ENCODE data around the gene MS4A4E. TPM values are rescaled to one million over a fixed set of nuclear protein-coding genes. Genes with fewer than 3 reads are reported as not detected.

Gene MS4A4E
- total and polyA plus RNA-seq, 7 experiments from 2014 or later: 0.19 to 9.2 (median 2.1) TPM; not detected in 4

- Histone ChIP-seq H3K27ac (ENCODE audit: low read depth, low read length) (no peak overlapping the region), H3K9me3 (ENCODE audit: control insufficient read depth in 2 of 3, low read length in 3 of 3) (no peaks in the 10 kb centered on the region), H3K36me3 (ENCODE audit: control insufficient read depth in 2 of 3, insufficient read depth in 3 of 3, low read length in 3 of 3) (no peaks in the 10 kb centered on the region), H3K4me3 (ENCODE audit: low read length) (no peak overlapping the region), H3K4me1 (ENCODE audit: control insufficient read depth in 2 of 2, insufficient read depth in 2 of 2, low read length in 2 of 2) (no peaks in the 10 kb centered on the region), H3K27me3 (ENCODE audit: control insufficient read depth in 2 of 2, insufficient read depth in 2 of 2, low read length in 2 of 2) (no peaks in the 10 kb centered on the region)
- DNase-seq (no peak), ATAC-seq (no peak)
- Mint-ChIP-seq H3K9me3 (peaks cover 0 to 14% (median 3%) of the 10 kb centered on the region in 11 donors), H3K36me3 (peaks cover 0 to 4% (median 0%) of the 10 kb centered on the region in 5 donors), H3K27me3 (peaks cover 5 to 40% (median 28%) of the 10 kb centered on the region in 5 donors), H3K4me3 (no peak overlapping the region), H3K27ac (no peak overlapping the region), H3K4me1 (peaks cover 0 to 2% (median 0%) of the 10 kb centered on the region in 7 donors)
- CTCF ChIA-PET: no interaction called here
- intact Hi-C loops (cut with micrococcal nuclease): no loop called here
- POLR2A ChIA-PET: no interaction called here
Measured at GRCh38 chr11:60274416-60274815, 31.5 kb upstream of the MS4A4E start.

- DNase-seq: peak in 2 of 9 donors; percentile 5 to 10
- Mint-ChIP-seq H3K4me3 (no peak overlapping the region), H3K27ac (no peak overlapping the region), H3K36me3 (no peaks in the 10 kb centered on the region), H3K9me3 (peaks cover 0 to 6% (median 2%) of the 10 kb centered on the region in 11 donors), H3K27me3 (peaks cover 0 to 16% (median 12%) of the 10 kb centered on the region in 5 donors), H3K4me1 (peaks cover 0 to 2% (median 0%) of the 10 kb centered on the region in 7 donors)
- no peaks in the 10 kb centered on the region for H3K4me1 ChIP-seq (ENCODE audit: control insufficient read depth in 2 of 2, insufficient read depth in 2 of 2, low read length in 2 of 2)
- H3K9me3 ChIP-seq (ENCODE audit: control insufficient read depth in 2 of 3, low read length in 3 of 3): no peaks in the 10 kb centered on the region
- intact Hi-C loops (cut with micrococcal nuclease): no loop called here
- POLR2A ChIA-PET: no interaction called here
- peaks cover 0 to 4% of the 10 kb centered on the region in 2 donors for H3K27me3 ChIP-seq (ENCODE audit: control insufficient read depth in 2 of 2, insufficient read depth in 2 of 2, low read length in 2 of 2)
- CTCF ChIA-PET: interaction anchor here (0.6 kb wide), 1 partner anchor 57 kb away, joined by 3 read pairs; no protein-coding TSS in a partner anchor
- no peaks in the 10 kb centered on the region for H3K36me3 ChIP-seq (ENCODE audit: control insufficient read depth in 2 of 3, insufficient read depth in 3 of 3, low read length in 3 of 3)
- ATAC-seq: peak; percentile 58
- no peak overlapping the region for H3K4me3 ChIP-seq (ENCODE audit: low read length)
- no peak overlapping the region for H3K27ac ChIP-seq (ENCODE audit: low read depth, low read length)
Measured at GRCh38 chr11:60265373-60266214, 22.7 kb upstream of the MS4A4E start.

GRCh38 chr11:60264644-60265043 is 21.7 kb upstream of the MS4A4E start:
- Mint-ChIP-seq H3K9me3 (peaks cover 0 to 10% (median 4%) of the 10 kb centered on the region in 11 donors), H3K27ac (no peak overlapping the region), H3K4me1 (peaks cover 0 to 2% (median 0%) of the 10 kb centered on the region in 7 donors), H3K4me3 (no peak overlapping the region), H3K27me3 (peaks cover 0 to 23% (median 12%) of the 10 kb centered on the region in 5 donors), H3K36me3 (no peaks in the 10 kb centered on the region)
- H3K4me1 ChIP-seq (ENCODE audit: control insufficient read depth in 2 of 2, insufficient read depth in 2 of 2, low read length in 2 of 2): no peaks in the 10 kb centered on the region
- CTCF ChIA-PET: no interaction called here
- no peaks in the 10 kb centered on the region for H3K9me3 ChIP-seq (ENCODE audit: control insufficient read depth in 2 of 3, low read length in 3 of 3)
- no peak for ATAC-seq
- intact Hi-C loops (cut with micrococcal nuclease): no loop called here
- no peak for DNase-seq
- POLR2A ChIA-PET: no interaction called here
- H3K36me3 ChIP-seq (ENCODE audit: control insufficient read depth in 2 of 3, insufficient read depth in 3 of 3, low read length in 3 of 3): no peaks in the 10 kb centered on the region
- no peak overlapping the region for H3K27ac ChIP-seq (ENCODE audit: low read depth, low read length)
- H3K4me3 ChIP-seq (ENCODE audit: low read length): no peak overlapping the region
- H3K27me3 ChIP-seq (ENCODE audit: control insufficient read depth in 2 of 2, insufficient read depth in 2 of 2, low read length in 2 of 2): peaks cover 0 to 4% of the 10 kb centered on the region in 2 donors

- peaks cover 0 to 2% (median 0%) of the 10 kb centered on the region in 7 donors for H3K4me1 Mint-ChIP-seq
- ATAC-seq: no peak
- H3K4me3 Mint-ChIP-seq: no peak overlapping the region
- H3K36me3 Mint-ChIP-seq: no peaks in the 10 kb centered on the region
- ChIA-PET CTCF (no interaction called here), POLR2A (no interaction called here)
- Histone ChIP-seq H3K4me3 (ENCODE audit: low read length) (no peak overlapping the region), H3K36me3 (ENCODE audit: control insufficient read depth in 2 of 3, insufficient read depth in 3 of 3, low read length in 3 of 3) (no peaks in the 10 kb centered on the region), H3K27me3 (ENCODE audit: control insufficient read depth in 2 of 2, insufficient read depth in 2 of 2, low read length in 2 of 2) (peaks cover 0 to 4% of the 10 kb centered on the region in 2 donors), H3K9me3 (ENCODE audit: control insufficient read depth in 2 of 3, low read length in 3 of 3) (no peaks in the 10 kb centered on the region), H3K4me1 (ENCODE audit: control insufficient read depth in 2 of 2, insufficient read depth in 2 of 2, low read length in 2 of 2) (no peaks in the 10 kb centered on the region), H3K27ac (ENCODE audit: low read depth, low read length) (no peak overlapping the region)
- no peak overlapping the region for H3K27ac Mint-ChIP-seq
- H3K27me3 Mint-ChIP-seq: peaks cover 0 to 23% (median 8%) of the 10 kb centered on the region in 5 donors
- intact Hi-C loops (cut with micrococcal nuclease): no loop called here
- peaks cover 0 to 10% (median 4%) of the 10 kb centered on the region in 11 donors for H3K9me3 Mint-ChIP-seq
- DNase-seq: no peak
Measured at GRCh38 chr11:60263402-60263801, 20.5 kb upstream of the MS4A4E start.

GRCh38 chr11:60261014-60261413 is 18.1 kb upstream of the MS4A4E start:
- H3K9me3 ChIP-seq (ENCODE audit: control insufficient read depth in 2 of 3, low read length in 3 of 3): no peaks in the 10 kb centered on the region
- H3K4me3 ChIP-seq (ENCODE audit: low read length): no peak overlapping the region
- Mint-ChIP-seq H3K36me3 (no peaks in the 10 kb centered on the region), H3K9me3 (peaks cover 0 to 10% (median 4%) of the 10 kb centered on the region in 11 donors), H3K4me1 (peaks cover 0 to 2% (median 0%) of the 10 kb centered on the region in 7 donors), H3K27me3 (peaks cover 0 to 23% (median 0%) of the 10 kb centered on the region in 5 donors), H3K27ac (no peak overlapping the region), H3K4me3 (no peak overlapping the region)
- intact Hi-C loops (cut with micrococcal nuclease): no loop called here
- H3K4me1 ChIP-seq (ENCODE audit: control insufficient read depth in 2 of 2, insufficient read depth in 2 of 2, low read length in 2 of 2): no peaks in the 10 kb centered on the region
- ATAC-seq (no peak), DNase-seq (no peak)
- no peak overlapping the region for H3K27ac ChIP-seq (ENCODE audit: low read depth, low read length)
- peaks cover 0 to under 1% of the 10 kb centered on the region in 2 donors for H3K27me3 ChIP-seq (ENCODE audit: control insufficient read depth in 2 of 2, insufficient read depth in 2 of 2, low read length in 2 of 2)
- H3K36me3 ChIP-seq (ENCODE audit: control insufficient read depth in 2 of 3, insufficient read depth in 3 of 3, low read length in 3 of 3): no peaks in the 10 kb centered on the region
- POLR2A ChIA-PET: no interaction called here
- CTCF ChIA-PET: no interaction called here

GRCh38 chr11:60257956-60258722 is 15.2 kb upstream of the MS4A4E start:
- ChIA-PET POLR2A (no interaction called here), CTCF (no interaction called here)
- intact Hi-C loops (cut with micrococcal nuclease): no loop called here
- no peaks in the 10 kb centered on the region for H3K27me3 ChIP-seq (ENCODE audit: control insufficient read depth in 2 of 2, insufficient read depth in 2 of 2, low read length in 2 of 2)
- H3K36me3 Mint-ChIP-seq: no peaks in the 10 kb centered on the region
- no peak overlapping the region for H3K27ac ChIP-seq (ENCODE audit: low read depth, low read length)
- DNase-seq (no peak), ATAC-seq (no peak)
- H3K9me3 Mint-ChIP-seq: peaks cover 0 to 24% (median 7%) of the 10 kb centered on the region in 11 donors
- H3K4me3 Mint-ChIP-seq: no peak overlapping the region
- H3K4me1 ChIP-seq (ENCODE audit: control insufficient read depth in 2 of 2, insufficient read depth in 2 of 2, low read length in 2 of 2): no peaks in the 10 kb centered on the region
- peaks cover 0 to 3% (median 0%) of the 10 kb centered on the region in 7 donors for H3K4me1 Mint-ChIP-seq
- H3K9me3 ChIP-seq (ENCODE audit: control insufficient read depth in 2 of 3, low read length in 3 of 3): peaks cover 0 to 8% (median 0%) of the 10 kb centered on the region in 3 experiments
- H3K27me3 Mint-ChIP-seq: peaks cover 0 to 30% (median 11%) of the 10 kb centered on the region in 5 donors
- H3K4me3 ChIP-seq (ENCODE audit: low read length): no peak overlapping the region
- no peak overlapping the region for H3K27ac Mint-ChIP-seq
- H3K36me3 ChIP-seq (ENCODE audit: control insufficient read depth in 2 of 3, insufficient read depth in 3 of 3, low read length in 3 of 3): no peaks in the 10 kb centered on the region
